MM.1S (cell line): ENCODE data around the gene VPS18.

Source experiments
- DNase-seq: peaks from one replicate; pipeline ENCODE4 v3.0.0-alpha.2; 2015
- H2AFZ ChIP-seq: fragments of 300-600 bp; sonication (generic); 2 replicates; pipeline ENCODE4 v1.6.0; 2016; ENCODE audit warnings: antibody characterized with exemption, low read length
- H3F3A ChIP-seq: fragments of 300-600 bp; sonication (generic); 2 replicates; pipeline ENCODE4 v1.6.1; 2016; ENCODE audit warnings: mild to moderate bottlenecking, antibody characterized with exemption, low read length, moderate library complexity, mixed read lengths; ENCODE audit not compliant: insufficient read depth
- H3K27ac ChIP-seq: fragments of 300-600 bp; sonication (generic); 2 replicates; pipeline ENCODE4 v1.5.1; 2016; ENCODE audit warnings: mild to moderate bottlenecking, low read length
- H3K27me3 ChIP-seq: fragments of 300-600 bp; sonication (generic); replicated peaks from 2 replicates; pipeline ENCODE4 v1.6.0; 2016; ENCODE audit warnings: low read length; ENCODE audit not compliant: insufficient read depth
- H3K36me3 ChIP-seq: fragments of 300-600 bp; sonication (generic); replicated peaks from 2 replicates; pipeline ENCODE4 v1.6.1; 2016; ENCODE audit warnings: mild to moderate bottlenecking, low read length, mixed read lengths; ENCODE audit not compliant: insufficient read depth
- H3K4me1 ChIP-seq: fragments of 300-600 bp; sonication (generic); 2 replicates; pipeline ENCODE4 v1.6.1; 2016; ENCODE audit warnings: low read length, mixed read lengths
- H3K4me2 ChIP-seq: fragments of 300-600 bp; sonication (generic); 2 replicates; pipeline ENCODE4 v1.6.0; 2016; ENCODE audit warnings: low read depth, low read length
- H3K4me3 ChIP-seq: fragments of 300-600 bp; sonication (generic); 2 replicates; pipeline ENCODE4 v1.5.1; 2016; ENCODE audit warnings: low read length, mixed read lengths
- H3K79me2 ChIP-seq: fragments of 300-600 bp; sonication (generic); 2 replicates; pipeline ENCODE4 v1.6.1; 2016; ENCODE audit warnings: mixed run types, low read length, mixed read lengths
- H3K9ac ChIP-seq: fragments of 300-600 bp; sonication (generic); 2 replicates; pipeline ENCODE4 v1.6.1; 2016; ENCODE audit warnings: low read length, mixed read lengths
- H3K9me2 ChIP-seq: fragments of 300-600 bp; sonication (generic); replicated peaks from 2 replicates; pipeline ENCODE4 v1.6.1; 2016; ENCODE audit warnings: mild to moderate bottlenecking, low read length, mixed read lengths; ENCODE audit not compliant: insufficient read depth
- H3K9me3 ChIP-seq: fragments of 300-600 bp; sonication (generic); replicated peaks from 2 replicates; pipeline ENCODE4 v1.6.1; 2016; ENCODE audit warnings: mild to moderate bottlenecking, low read length, mixed read lengths; ENCODE audit not compliant: insufficient read depth
- H4K20me1 ChIP-seq: fragments of 300-600 bp; sonication (generic); 2 replicates; pipeline ENCODE4 v1.6.1; 2016; ENCODE audit warnings: mild to moderate bottlenecking, low read length, moderate library complexity, mixed read lengths; ENCODE audit not compliant: insufficient read depth
- EZH2 ChIP-seq: fragments of 300-600 bp; sonication (generic); optimal IDR thresholded peaks from 2 replicates; pipeline ENCODE3; 2017; ENCODE audit warnings: low read depth, mild to moderate bottlenecking, antibody characterized with exemption, low read length, mixed read lengths
- EZH2phosphoT487 ChIP-seq: fragments of 300-600 bp; sonication (generic); IDR thresholded peaks from 2 replicates; pipeline ENCODE4 v1.6.1; 2018; ENCODE audit warnings: antibody characterized with exemption, low read length
- TF ChIP-seq, protein P1 (sequence below): fragments of 300-600 bp; sonication (generic); IDR thresholded peaks from 2 replicates; pipeline ENCODE4 v1.5.1; 2016; ENCODE audit warnings: antibody characterized with exemption, low read length, mixed read lengths

Gene VPS18

DNA sequence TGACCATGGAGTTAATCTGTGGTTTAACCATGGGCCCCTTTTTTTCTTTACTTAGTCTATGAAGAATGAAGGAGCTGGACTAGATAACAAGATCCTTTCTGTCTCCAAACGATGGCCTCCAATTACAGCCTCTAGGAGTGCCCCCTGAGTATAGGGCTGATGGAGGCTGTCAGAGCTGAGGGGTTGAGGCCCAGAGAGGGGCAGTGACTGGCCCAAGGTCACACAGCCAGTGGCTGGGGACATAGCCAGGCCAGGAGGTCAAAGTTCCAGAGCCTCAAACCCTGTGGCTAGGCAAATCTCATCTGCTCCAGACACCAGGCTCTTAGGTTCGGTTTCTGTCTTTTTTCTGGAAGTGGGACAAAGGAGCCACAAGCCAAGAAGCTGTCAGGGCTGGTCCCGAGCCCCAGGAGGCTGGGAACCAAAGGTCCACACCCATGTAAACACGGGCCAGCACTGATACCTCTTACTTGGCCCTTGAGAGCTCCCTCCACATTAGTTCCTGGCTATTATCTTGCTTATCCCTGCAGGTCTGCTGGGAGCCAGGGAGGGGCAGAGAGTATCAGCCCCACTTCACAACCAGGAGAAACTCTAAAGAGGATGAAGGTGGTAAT, 30.5 kb upstream of the VPS18 start:
- TF ChIP-seq EZH2phosphoT487 (no peak), EZH2 (no peak)
- TF ChIP-seq, protein P1, sequence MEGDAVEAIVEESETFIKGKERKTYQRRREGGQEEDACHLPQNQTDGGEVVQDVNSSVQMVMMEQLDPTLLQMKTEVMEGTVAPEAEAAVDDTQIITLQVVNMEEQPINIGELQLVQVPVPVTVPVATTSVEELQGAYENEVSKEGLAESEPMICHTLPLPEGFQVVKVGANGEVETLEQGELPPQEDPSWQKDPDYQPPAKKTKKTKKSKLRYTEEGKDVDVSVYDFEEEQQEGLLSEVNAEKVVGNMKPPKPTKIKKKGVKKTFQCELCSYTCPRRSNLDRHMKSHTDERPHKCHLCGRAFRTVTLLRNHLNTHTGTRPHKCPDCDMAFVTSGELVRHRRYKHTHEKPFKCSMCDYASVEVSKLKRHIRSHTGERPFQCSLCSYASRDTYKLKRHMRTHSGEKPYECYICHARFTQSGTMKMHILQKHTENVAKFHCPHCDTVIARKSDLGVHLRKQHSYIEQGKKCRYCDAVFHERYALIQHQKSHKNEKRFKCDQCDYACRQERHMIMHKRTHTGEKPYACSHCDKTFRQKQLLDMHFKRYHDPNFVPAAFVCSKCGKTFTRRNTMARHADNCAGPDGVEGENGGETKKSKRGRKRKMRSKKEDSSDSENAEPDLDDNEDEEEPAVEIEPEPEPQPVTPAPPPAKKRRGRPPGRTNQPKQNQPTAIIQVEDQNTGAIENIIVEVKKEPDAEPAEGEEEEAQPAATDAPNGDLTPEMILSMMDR = no peak
- Histone ChIP-seq H3K9me3 (no peaks in the 10 kb centered on the region), H3K4me2 (no peak overlapping the region), H3K4me1 (no peaks in the 10 kb centered on the region), H4K20me1 (no peaks in the 10 kb centered on the region), H3K4me3 (no peak overlapping the region), H3K79me2 (no peaks in the 10 kb centered on the region), H2AFZ (no peak overlapping the region), H3K27me3 (no peaks in the 10 kb centered on the region), H3K9ac (no peak overlapping the region), H3F3A (no peaks in the 10 kb centered on the region), H3K27ac (no peak overlapping the region), H3K9me2 (no peaks in the 10 kb centered on the region), H3K36me3 (no peaks in the 10 kb centered on the region)
- DNase-seq = no peak

DNA sequence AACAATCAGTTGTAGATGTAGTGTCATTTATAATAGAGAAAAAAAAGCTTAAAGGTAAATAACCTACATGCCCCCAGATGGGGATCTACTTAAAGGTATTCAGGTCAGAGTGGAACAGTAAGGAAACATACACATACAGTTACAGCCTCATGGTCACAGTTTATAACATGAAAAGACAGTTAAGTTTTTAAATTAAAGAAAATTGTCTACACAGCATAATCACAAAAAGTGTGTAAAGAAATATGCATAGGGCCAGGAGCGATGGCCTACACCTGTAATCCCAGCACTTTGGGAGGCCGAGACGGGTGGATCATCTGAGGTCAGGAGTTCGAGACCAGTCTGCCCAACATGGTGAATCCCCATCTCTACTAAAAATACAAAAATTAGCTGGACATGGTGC, 27.1 kb upstream of the VPS18 start:
- TF ChIP-seq EZH2 (no peak), EZH2phosphoT487 (no peak)
- TF ChIP-seq, protein P1 = no peak
- Histone ChIP-seq H3K36me3 (no peaks in the 10 kb centered on the region), H3K9me2 (no peaks in the 10 kb centered on the region), H2AFZ (no peak overlapping the region), H3K9ac (no peak overlapping the region), H3F3A (no peaks in the 10 kb centered on the region), H3K4me1 (peaks cover 3% of the 10 kb centered on the region; the same call in 1 of the 2 replicates), H3K4me3 (no peak overlapping the region), H3K79me2 (no peaks in the 10 kb centered on the region), H4K20me1 (no peaks in the 10 kb centered on the region), H3K4me2 (no peak overlapping the region), H3K27ac (no peak overlapping the region), H3K27me3 (no peaks in the 10 kb centered on the region), H3K9me3 (no peaks in the 10 kb centered on the region)
- no peak for DNase-seq

DNA sequence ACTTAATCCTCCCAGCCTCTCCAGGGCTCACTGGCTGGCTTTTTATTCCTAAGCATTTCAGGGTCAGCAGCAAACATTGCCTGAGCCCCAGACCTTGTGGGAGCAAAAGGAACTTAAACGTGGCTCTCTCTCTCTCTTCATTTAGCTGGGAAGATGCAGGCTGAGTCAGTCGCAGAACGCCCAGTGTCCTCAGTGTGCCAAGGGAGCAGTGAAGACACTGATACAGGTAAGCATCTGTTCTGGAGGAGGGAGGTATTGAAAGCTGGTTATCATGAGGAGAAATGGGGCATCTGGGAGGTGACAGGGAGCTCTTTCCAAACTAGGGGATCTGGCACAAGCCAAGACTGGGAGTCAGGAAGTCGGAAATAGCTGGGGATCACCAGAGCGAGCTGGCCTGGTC, 24.6 kb upstream of the VPS18 start:
- Histone ChIP-seq H3K4me3 (no peak overlapping the region), H3K4me1 (peaks cover 3% of the 10 kb centered on the region; the same call in 1 of the 2 replicates), H3K36me3 (no peaks in the 10 kb centered on the region), H4K20me1 (no peaks in the 10 kb centered on the region), H2AFZ (no peak overlapping the region), H3F3A (no peaks in the 10 kb centered on the region), H3K9ac (no peak overlapping the region), H3K27ac (no peak overlapping the region), H3K79me2 (no peaks in the 10 kb centered on the region), H3K9me2 (no peaks in the 10 kb centered on the region), H3K4me2 (no peak overlapping the region), H3K9me3 (no peaks in the 10 kb centered on the region), H3K27me3 (no peaks in the 10 kb centered on the region)
- TF ChIP-seq EZH2 (no peak), EZH2phosphoT487 (no peak)
- TF ChIP-seq, protein P1 = no peak
- no peak for DNase-seq
